ENCODE measurements around the gene PTPRD.

PTPRD gene

DNA sequence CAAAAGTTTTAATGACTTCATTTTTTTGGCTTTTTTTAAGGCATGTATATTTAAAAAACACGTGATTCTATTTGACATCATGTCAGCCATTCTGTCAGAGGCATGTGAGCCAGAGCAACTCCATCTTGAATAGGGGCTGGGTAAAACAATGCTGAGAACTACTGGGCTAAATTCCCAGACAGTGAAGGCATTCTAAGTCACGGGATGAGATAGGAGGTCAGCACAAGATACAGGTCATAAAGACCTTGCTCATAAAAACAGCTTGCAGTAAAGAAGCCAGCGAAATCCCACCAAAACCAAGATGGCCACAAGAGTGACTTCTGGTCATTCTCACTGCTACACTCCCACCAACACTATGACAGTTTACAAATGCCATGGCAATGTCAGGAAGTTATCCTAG is 1812.6 kb downstream of the PTPRD start:
- DNase-seq: no peak

DNA sequence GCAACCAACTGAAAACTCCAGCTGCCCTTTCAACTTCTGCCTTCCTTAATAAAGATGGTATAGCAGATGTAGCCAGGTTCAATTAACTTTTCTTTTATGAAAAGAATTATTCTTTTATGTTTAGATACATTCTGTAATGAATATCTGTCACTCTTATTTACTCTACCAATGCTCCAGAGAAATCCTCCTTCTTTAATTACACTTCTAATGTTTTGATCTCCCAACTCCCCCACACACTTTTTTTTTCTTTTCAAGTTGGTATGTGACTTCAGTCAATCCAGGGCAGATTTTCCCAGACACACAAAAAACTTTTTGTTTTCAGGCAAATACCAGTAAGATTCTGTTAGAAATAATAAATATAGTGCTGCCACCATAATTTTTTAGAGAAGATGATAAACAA is 1813.2 kb downstream of the PTPRD start:
- DNase-seq: no peak

- no peak for DNase-seq
Observed at GRCh38 chr9:8799206-8799605, 1813.6 kb downstream of the PTPRD start.

DNA sequence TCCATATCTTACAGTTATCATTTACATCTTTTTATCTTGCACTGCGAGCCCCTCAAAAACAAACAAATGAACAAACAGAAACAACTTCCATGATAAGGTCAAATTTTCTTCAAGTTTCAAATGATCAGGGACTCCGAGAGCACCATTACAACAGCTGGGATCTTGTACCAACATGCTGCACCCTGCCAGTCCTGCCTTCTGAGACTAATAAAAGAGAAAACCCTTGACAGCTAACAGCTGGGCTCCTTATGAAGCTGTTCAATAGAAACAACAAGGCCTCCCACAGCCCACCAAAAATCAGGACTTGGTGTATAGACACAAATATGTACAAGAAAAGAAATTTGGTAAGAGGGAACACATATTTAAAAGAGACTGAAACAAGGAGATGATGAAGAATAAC is 1828.0 kb downstream of the PTPRD start:
- DNase-seq: no peak

- DNase-seq: no peak
Observed at GRCh38 chr9:8783941-8784340, 1828.9 kb downstream of the PTPRD start.

DNA sequence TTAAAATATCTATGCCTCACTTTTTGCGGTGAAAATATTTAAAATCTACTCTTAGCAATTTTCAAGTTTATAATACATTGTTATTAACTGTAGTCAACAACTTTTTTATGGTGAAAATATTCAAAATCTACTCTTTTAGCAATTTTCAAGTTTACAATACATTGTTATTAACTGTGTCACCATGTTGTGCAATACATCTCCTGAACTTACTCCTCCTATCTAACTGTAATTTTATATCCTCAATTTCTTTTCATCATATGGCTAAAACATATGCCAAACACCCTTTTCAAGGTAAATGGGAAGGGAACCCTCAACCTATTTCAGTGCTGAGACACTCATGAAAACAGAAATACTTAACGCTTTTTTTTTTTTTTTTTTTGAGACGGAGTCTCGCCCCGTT is 1830.6 kb downstream of the PTPRD start:
- no peak for DNase-seq

DNA sequence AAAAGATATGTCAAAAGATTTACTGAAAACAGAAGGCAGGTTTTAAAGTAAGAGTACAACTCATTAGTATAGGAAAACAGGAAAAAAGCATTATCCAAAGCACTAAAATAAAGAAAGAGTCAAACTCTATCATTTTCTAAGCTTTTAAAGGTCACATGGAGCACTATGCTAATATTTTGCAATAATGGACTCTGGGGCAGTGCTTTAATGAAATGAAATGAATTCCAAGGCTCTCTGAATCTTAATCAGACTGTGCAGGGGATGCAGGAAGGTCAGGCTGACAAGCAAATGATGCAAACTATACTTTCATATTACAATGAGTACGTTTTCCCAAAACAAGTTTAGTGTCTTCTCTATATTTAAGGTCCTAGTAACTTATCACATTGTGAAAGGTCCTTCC is 1831.3 kb downstream of the PTPRD start:
- no peak for DNase-seq

DNA sequence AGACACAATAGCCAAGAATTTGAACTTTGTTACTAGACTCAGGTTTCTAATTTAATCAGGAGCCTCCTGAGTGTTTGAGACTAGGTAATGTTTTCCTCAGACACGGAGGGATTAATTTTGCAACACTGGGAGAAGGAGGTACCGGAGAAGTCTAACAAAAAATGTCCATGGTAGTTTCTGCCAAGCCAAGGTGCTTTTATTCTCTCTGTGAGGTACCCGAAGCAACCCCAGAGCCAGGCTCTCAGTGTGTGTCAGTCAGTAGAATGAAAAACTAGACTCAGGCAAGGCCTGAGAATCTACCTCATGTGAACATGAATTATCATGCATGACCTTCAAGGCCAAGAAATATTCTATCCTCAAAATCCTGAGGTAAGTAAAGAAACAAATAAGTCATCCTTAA is 1832.4 kb downstream of the PTPRD start:
- DNase-seq: no peak

GRCh38 chr9:8779478-8779877 is 1833.3 kb downstream of the PTPRD start:
- no peak for DNase-seq

- no peak for DNase-seq
Observed at GRCh38 chr9:8778356-8778755, 1834.4 kb downstream of the PTPRD start.

- DNase-seq: no peak
Observed at GRCh38 chr9:8772302-8772701, 1840.5 kb downstream of the PTPRD start.

- DNase-seq: no peak
Observed at GRCh38 chr9:8769153-8769552, 1843.6 kb downstream of the PTPRD start.

GRCh38 chr9:8766096-8766495 is 1846.7 kb downstream of the PTPRD start:
- DNase-seq: no peak

GRCh38 chr9:8764051-8764450 is 1848.8 kb downstream of the PTPRD start:
- no peak for DNase-seq

GRCh38 chr9:8762479-8763085 is 1850.2 kb downstream of the PTPRD start:
- no peak for DNase-seq

DNA sequence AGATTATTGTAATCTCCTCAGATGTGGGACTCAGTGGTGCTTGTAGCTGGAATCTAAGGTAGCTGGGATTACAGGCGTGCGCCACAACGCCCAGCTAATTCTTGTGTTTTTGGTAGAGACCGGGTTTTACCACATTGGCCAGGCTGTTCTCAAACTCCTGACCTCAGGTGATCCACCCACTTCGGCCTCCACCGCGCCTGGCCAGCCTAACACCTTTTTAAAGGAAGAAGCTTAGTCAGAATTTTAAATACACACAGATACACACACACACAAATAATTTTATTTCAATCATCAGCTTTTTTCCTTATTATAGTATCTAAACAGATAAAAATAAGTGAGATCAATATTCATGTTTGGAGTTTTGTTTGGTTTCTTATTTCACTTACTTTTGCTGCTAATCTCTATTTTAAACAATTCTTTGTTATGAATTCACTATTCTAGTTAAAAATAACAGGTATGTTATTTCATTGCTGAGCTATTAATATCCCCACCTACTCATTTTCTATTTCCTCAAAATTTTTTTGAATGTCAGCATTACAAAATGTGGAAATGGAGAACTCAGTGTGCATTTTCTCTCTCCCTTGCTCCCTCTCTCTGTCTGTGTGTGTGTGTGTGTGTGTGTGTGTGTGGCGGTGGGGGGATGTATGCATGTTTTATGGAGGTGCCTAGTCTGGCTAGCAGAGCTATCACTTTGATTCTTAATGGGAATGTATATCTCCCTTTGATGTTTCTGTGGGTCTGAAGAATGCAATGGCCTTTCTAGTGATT is 1852.6 kb downstream of the PTPRD start:
- DNase-seq: no peak

DNA sequence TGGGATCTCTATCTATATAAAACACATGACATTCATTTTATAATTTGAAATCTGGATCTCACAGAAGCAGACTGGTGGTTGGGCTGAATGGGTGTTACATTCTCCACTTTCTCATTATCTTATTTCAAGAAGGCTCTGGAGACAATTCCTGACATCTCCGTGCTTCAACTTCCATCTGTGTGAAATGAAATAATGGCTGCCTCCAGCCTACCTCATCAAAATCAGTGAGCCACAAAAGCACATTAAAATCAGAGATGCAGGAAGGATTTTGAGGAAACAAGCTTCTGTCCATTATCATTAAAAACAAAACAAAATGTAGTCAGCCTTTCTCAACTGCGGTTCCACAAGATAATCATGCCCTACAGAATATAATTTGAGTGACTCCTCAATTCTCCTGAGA is 1854.9 kb downstream of the PTPRD start:
- no peak for DNase-seq

- DNase-seq: no peak
Observed at GRCh38 chr9:8754751-8755150, 1858.1 kb downstream of the PTPRD start.

GRCh38 chr9:8751406-8751930 is 1861.3 kb downstream of the PTPRD start:
- DNase-seq: no peak

DNA sequence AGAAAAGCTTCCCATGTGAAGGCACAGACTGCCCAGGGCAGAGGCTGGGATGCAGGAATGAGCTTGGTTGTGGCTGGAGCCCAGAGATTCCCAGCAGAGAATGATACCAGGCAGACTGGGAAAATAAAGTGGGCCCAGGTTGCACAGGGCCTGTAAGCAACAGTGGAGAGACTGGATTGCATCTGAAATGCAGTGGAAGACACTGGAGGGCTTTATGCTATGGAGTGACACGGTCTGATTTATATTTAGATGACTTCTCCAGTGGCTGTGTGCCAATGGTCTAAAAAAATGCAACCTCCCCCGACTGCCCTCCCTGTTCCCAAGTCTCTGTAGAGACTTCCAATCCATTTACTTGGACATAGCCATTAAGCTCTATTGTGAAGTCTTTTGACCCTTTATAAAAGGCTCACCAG is 1862.2 kb downstream of the PTPRD start:
- DNase-seq: no peak

GRCh38 chr9:8745347-8745746 is 1867.5 kb downstream of the PTPRD start:
- no peak for DNase-seq

DNA sequence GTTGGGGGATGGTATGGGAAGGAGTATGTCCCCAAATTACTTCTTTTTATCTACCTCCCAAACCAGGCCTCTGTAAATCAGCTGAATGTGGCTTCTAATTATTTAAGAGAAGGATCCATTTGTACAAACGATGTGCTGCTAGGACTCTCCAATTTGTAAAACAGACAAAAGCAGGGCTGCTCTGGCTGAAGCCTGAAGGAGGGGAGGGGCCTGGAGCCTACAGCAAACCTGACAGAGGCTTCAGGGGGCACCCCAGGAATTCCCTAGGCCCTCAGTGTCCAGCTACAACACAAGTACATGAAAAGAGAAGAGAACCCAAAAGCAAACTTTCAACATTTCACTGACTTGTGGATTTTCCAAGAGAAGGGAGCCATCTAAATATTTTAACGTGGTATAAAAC is 1873.9 kb downstream of the PTPRD start:
- no peak for DNase-seq

DNA sequence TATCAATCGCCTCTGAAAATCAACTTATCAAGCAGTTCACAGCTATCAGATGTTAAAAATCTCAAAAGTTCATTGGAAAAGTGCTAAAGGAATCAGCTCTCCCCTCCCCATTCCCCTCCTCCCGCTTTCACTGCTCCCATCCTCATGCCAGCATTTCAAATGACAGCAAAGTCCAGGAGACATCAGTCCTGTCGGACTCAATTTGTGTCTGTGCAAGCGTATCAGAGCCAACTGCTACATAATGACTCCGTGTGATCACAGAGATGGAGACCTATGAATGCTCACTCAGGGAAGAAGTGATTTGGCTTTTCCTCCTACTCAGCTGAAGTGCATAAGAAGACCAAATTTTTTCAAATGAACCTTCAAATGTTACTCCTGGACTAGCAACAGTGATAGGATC is 1876.0 kb downstream of the PTPRD start:
- DNase-seq: no peak

GRCh38 chr9:8734760-8735159 is 1878.0 kb downstream of the PTPRD start:
- DNase-seq: no peak
